C4-2B (cell line): Measurements from ENCODE around the gene SDK2.

Experiments
- CTCF ChIP-seq: fragments of 450-650 bp; conservative IDR thresholded peaks from 2 replicates; pipeline ENCODE4 v1.5.1; 2017; ENCODE audit warnings: mild to moderate bottlenecking
- ZFX ChIP-seq: fragments of 450-650 bp; IDR thresholded peaks from 2 replicates; pipeline ENCODE4 v1.6.1; 2017

- TF ChIP-seq CTCF (no peak), ZFX (no peak)
Observed at GRCh38 chr17:73511719-73512115, 132.5 kb downstream of the SDK2 start.
